Pancreas (tissue), 10 donors: ENCODE results near the gene SH2D5. TPM values are rescaled to one million over a fixed set of nuclear protein-coding genes. Genes with fewer than 3 reads are reported as not detected.
A peak's percentile ranks its signal among the peaks of the same experiment; 100 is the strongest.

ENCODE experiments used
- ATAC-seq, 4 donors: fragments of 200-7000 bp; cut with Tn5 transposase; one replicate each; pipeline versions ENCODE4 v1.8.0 to v1.9.1; 2020; ENCODE audit warnings: mild to moderate bottlenecking in 4 of 4, moderate library complexity in 4 of 4
- DNase-seq, 6 donors: peaks; one replicate each; pipeline ENCODE4 v3.0.0-alpha.2; 2020
- FAIRE-seq: peaks from 2 replicates; lab custom pipeline; 2012; peaks lifted over from hg19 to GRCh38; lab: Jason Lieb, UNC
- H3K27ac ChIP-seq, 4 donors: fragments of 200-600 bp; sonication (generic); 1 replicate in 3 of 4; 2 replicates in 1 of 4; pipeline versions ENCODE4 v1.5.0 to v1.8.0; 2020
- H3K27me3 ChIP-seq, 4 donors: fragments of 200-600 bp; one replicate each; pipeline ENCODE4 v1.8.0; 2021
- H3K36me3 ChIP-seq, 3 donors: fragments of 200-600 bp; sonication (generic) in 1 of 3; one replicate each; pipeline versions ENCODE4 v1.5.0 to v1.8.0; 2020 to 2021
- H3K4me1 ChIP-seq, 3 donors: fragments of 200-600 bp; one replicate each; pipeline ENCODE4 v1.8.0; 2021
- H3K4me3 ChIP-seq, 4 donors: fragments of 200-600 bp; sonication (generic) in 2 of 4; one replicate each; pipeline versions ENCODE4 v1.5.0 to v1.8.0; 2020 to 2021
- H3K9me3 ChIP-seq, 4 donors: fragments of 200-600 bp; one replicate each; pipeline ENCODE4 v1.8.0; 2021
- WGBS, 2 donors: extraction: QIAGEN DNeasy Blood & Tissue Kit; methylation state at CpG; one replicate each; pipeline ENCODE4 v1.1.7; 2013; 5-methylcytosine and 5-hydroxymethylcytosine counted together
- intact Hi-C, 3 donors: fragments of 100-400 bp; cut with DNase I; formaldehyde crosslinking; loops; one replicate each; pipeline versions ENCODE4 v1.11.1 to v1.14.2; 2022
- polyA plus RNA-seq, 2 donors: library from polyadenylated mRNA; stranded (reverse); fragments of 200-250 nt; gene quantifications; one replicate each; pipeline ENCODE4 v1.2.3, GENCODE V29; 2013
- total RNA-seq, 6 donors: library from RNA; stranded (reverse); fragmentation: NEBNext Ultra II Directional in 4 of 6; extraction: Animal tissue kit (Norgen Biotek cat#: 25700) in 4 of 6; gene quantifications; one replicate each; pipeline versions ENCODE4 v1.2.1 to v1.2.4, GENCODE V29; 2021 to 2023
- TF ChIP-seq, protein P1 (sequence below), 4 donors: fragments of 200-600 bp; sonication (generic) in 3 of 4; IDR thresholded peaks; one replicate each; pipeline versions ENCODE4 v1.5.0 to v1.8.0; 2021; ENCODE audit warnings: antibody characterized with exemption in 4 of 4
- donor health status: healthy with polysubstance abuse.
- donor health status: DM: no; HTN: no; CAD: no; lungs with moderate emphysema.
- donor health status: DM: no; HTN: no; CAD: no.
- donor health status: control.
- donor health status: control.
- donor health status: Bipolar disorder and iron deficiency.
- donor health status: DM: yes; HTN: yes; CAD: no.
- donor health status: DM: no; HTN: no; CAD: no.
- donor health status: DM: no; HTN: no; CAD: no.
- donor health status: DM: yes; HTN: yes; CAD: no.

The SH2D5 gene
- total and polyA plus RNA-seq, 8 donors, result 0.05 to 0.27 (median 0.09) TPM; not detected in 5

DNA sequence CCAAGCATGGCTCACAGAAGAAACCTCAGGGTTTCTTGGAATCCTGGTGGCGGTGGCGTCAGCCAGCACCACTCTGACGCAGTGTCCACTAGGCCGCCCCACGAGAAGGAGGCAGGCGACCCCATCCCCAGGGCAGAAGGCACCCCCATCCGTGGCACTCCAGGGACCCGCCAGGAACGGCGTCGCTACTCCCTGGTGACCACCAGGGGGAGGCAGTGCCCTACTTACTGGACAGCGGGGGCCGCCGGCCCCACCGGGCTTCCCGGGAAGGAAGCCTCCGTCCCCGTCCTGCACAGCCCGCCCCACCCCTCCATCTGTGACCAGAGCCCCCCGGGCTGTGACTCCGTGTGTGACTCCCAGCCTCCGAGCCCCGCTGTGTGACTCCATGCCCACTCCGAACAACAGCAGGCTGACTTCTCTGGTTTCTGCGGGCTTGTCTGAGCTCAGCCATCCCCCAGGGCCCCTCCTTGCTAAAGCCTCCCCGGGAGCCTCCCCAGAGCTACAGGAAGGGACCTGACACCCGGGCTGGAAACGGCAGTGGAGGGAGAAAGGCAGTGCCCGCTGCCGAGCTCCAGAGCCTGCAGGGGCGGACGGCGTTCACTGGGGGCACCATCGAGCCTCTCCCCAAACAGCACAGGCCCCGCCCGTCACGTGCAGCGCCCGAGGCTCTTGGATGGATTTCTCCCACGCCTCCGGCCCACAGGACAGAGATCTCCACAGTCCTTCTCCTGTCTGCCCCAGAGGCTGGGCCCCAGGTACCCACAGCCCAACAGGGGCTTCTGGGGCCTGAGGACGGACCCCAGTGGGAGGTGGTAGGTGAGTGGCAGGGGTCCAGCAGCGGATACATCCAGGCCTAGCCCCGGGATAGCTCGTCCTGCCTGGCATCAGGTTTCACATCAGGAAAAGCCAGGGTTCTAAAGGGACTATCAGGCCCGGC lies 35.8 kb downstream of the SH2D5 start:
- TF ChIP-seq, protein P1, sequence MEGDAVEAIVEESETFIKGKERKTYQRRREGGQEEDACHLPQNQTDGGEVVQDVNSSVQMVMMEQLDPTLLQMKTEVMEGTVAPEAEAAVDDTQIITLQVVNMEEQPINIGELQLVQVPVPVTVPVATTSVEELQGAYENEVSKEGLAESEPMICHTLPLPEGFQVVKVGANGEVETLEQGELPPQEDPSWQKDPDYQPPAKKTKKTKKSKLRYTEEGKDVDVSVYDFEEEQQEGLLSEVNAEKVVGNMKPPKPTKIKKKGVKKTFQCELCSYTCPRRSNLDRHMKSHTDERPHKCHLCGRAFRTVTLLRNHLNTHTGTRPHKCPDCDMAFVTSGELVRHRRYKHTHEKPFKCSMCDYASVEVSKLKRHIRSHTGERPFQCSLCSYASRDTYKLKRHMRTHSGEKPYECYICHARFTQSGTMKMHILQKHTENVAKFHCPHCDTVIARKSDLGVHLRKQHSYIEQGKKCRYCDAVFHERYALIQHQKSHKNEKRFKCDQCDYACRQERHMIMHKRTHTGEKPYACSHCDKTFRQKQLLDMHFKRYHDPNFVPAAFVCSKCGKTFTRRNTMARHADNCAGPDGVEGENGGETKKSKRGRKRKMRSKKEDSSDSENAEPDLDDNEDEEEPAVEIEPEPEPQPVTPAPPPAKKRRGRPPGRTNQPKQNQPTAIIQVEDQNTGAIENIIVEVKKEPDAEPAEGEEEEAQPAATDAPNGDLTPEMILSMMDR (IDR thresholded peaks at IDR 0.05), result peak; percentile 77 to 91 (median 81)
- peak overlapping the region; percentile 33 to 63 (median 46) for H3K4me3 ChIP-seq
- peaks cover 0 to 3% (median 0%) of the 10 kb centered on the region in 3 donors for H3K4me1 ChIP-seq
- no peak for FAIRE-seq
- peak; percentile 90 to 97 (median 96) for ATAC-seq
- no peaks in the 10 kb centered on the region for H3K36me3 ChIP-seq
- no peaks in the 10 kb centered on the region for H3K9me3 ChIP-seq
- 2 to 3% methylated on average over 38 to 46 of the region's 46 CpGs for WGBS, 2 donors
- H3K27ac ChIP-seq, result peak overlapping the region in 3 of 4 donors; percentile 34 to 64 (median 35)
- intact Hi-C loops, result loop anchor here in 2 of 3 donors (5.0 to 10.0 kb wide), 2 partner anchors 498 to 501 kb away; no protein-coding TSS in a partner anchor
- no peaks in the 10 kb centered on the region for H3K27me3 ChIP-seq
- DNase-seq, result peak; percentile 70 to 94 (median 82)

DNA sequence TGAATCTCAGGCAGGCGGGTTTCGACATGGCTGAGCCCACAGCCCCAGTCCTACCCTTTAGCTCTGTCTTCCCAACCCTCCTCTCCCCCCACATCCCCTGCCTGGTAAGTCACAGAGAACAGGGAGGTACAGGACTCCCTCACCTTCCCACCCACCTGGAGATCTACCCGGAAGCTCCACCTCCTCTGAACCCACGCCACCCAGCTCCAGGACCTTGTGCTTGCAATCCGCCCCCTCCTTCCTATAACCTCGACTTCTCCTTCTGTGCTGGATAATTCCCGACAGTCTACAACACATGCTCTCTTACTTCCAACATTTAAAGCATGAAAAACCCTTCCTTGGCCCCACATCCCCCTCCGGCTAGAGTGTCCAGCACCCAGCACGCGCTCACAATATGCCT lies 37.0 kb downstream of the SH2D5 start:
- no peaks in the 10 kb centered on the region for H3K36me3 ChIP-seq
- intact Hi-C loops, result loop anchor here in 2 of 3 donors (5.0 to 10.0 kb wide), 2 partner anchors 499 to 502 kb away; no protein-coding TSS in a partner anchor
- WGBS, 2 donors, result 75 to 76% methylated on average over 10 of the region's 10 CpGs
- H3K27me3 ChIP-seq, result no peaks in the 10 kb centered on the region
- no peaks in the 10 kb centered on the region for H3K9me3 ChIP-seq
- no peak for FAIRE-seq
- ATAC-seq, result no peak
- TF ChIP-seq, protein P1 (IDR thresholded peaks at IDR 0.05), result no peak
- no peak overlapping the region for H3K27ac ChIP-seq
- H3K4me1 ChIP-seq, result peaks cover 0 to 3% (median 0%) of the 10 kb centered on the region in 3 donors
- no peak overlapping the region for H3K4me3 ChIP-seq
- no peak for DNase-seq

DNA sequence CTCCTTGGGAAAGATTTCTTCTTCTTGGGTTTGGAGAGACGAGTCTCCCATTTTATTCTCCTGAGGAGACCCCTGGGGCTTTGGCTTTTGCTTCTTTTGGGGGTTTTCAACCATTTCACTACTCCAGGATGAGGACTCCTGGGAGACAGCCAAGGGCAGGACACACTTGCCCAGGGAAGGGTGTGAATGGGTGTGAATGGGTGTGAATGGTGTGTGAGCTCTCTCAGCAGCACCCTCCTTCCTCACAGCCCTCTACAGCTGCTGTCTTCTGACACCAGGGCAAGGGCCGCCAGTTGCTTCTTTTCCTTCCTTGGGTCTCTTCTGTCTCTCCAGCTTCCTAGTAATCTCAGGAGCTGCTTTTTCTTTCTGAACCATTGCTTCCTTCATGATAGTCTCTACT lies 38.9 kb downstream of the SH2D5 start:
- Histone ChIP-seq H3K36me3 (no peaks in the 10 kb centered on the region), H3K4me3 (no peak overlapping the region), H3K27ac (no peak overlapping the region), H3K4me1 (peaks cover 0 to 3% (median 0%) of the 10 kb centered on the region in 3 donors), H3K9me3 (no peaks in the 10 kb centered on the region), H3K27me3 (no peaks in the 10 kb centered on the region)
- 76 to 87% methylated on average over 2 of the region's 2 CpGs for WGBS, 2 donors
- no peak for DNase-seq
- TF ChIP-seq, protein P1 (IDR thresholded peaks at IDR 0.05), result no peak
- intact Hi-C loops, result loop anchor here in 1 of 3 donors (10.0 kb wide), 1 partner anchor 501 kb away; no protein-coding TSS in a partner anchor
- no peak for FAIRE-seq
- no peak for ATAC-seq

DNA sequence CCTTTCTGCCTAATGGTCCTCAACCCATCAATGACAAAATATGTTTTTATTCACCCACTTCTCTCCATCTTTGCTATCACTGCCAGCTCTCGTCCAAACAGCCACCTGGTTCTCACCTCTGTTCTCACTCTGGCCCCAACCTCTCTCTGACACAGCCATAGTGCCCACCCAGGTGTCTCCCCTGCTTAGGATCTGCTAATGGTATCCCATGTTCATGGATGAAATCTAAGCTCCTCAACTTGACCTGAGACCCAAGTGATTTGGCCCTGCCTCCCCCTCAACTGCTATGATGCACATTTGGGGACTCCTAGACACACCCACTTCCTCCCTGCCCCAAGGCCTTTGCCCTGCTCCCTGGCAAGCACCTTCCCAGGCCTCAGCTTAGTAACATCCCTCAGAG lies 40.6 kb downstream of the SH2D5 start:
- H3K27ac ChIP-seq, result no peak overlapping the region
- peaks cover 0 to under 1% (median 0%) of the 10 kb centered on the region in 3 donors for H3K4me1 ChIP-seq
- FAIRE-seq (no peak), ATAC-seq (no peak), DNase-seq (no peak)
- H3K36me3 ChIP-seq, result no peaks in the 10 kb centered on the region
- intact Hi-C loops, result loop anchor here in 1 of 3 donors (10.0 kb wide), 1 partner anchor 503 kb away; no protein-coding TSS in a partner anchor
- H3K27me3 ChIP-seq, result no peaks in the 10 kb centered on the region
- 79 to 83% methylated on average over 1 of the region's 1 CpG for WGBS, 2 donors
- no peak overlapping the region for H3K4me3 ChIP-seq
- TF ChIP-seq, protein P1 (IDR thresholded peaks at IDR 0.05), result no peak
- H3K9me3 ChIP-seq, result no peaks in the 10 kb centered on the region
